ENCODE data around the gene DAB1. TPM values are rescaled to one million over a fixed set of nuclear protein-coding genes. Genes with fewer than 3 reads are reported as not detected.

DAB1 gene
- total RNA-seq, 6 donors from 2014 or later: 0.15 to 0.20 TPM; not detected in 4

DNA sequence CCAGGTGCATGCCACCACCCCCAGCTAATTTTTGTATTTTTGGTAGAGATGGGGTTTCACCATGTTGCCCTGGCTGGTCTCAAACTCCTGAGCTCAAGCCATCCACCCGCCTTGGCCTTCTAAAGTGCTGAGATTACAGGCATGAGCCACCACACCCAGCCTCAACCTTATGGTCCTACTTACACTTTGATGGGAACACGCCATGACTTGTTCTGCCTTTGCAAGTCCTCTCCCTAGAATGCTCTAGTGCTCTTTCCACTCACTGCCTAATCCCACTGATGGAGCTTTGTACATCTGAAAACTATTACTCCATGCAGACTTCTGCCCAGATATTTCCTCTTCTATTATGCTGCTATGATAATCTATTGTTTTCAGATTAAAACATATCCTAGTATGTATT lies 174.3 kb downstream of the DAB1 start:
- TF ChIP-seq, protein P1, sequence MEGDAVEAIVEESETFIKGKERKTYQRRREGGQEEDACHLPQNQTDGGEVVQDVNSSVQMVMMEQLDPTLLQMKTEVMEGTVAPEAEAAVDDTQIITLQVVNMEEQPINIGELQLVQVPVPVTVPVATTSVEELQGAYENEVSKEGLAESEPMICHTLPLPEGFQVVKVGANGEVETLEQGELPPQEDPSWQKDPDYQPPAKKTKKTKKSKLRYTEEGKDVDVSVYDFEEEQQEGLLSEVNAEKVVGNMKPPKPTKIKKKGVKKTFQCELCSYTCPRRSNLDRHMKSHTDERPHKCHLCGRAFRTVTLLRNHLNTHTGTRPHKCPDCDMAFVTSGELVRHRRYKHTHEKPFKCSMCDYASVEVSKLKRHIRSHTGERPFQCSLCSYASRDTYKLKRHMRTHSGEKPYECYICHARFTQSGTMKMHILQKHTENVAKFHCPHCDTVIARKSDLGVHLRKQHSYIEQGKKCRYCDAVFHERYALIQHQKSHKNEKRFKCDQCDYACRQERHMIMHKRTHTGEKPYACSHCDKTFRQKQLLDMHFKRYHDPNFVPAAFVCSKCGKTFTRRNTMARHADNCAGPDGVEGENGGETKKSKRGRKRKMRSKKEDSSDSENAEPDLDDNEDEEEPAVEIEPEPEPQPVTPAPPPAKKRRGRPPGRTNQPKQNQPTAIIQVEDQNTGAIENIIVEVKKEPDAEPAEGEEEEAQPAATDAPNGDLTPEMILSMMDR (IDR thresholded peaks at IDR 0.05): no peak
- TF ChIP-seq POLR2A (IDR thresholded peaks at IDR 0.05): no peak
- TF ChIP-seq POLR2AphosphoS5 (IDR thresholded peaks at IDR 0.05): no peak
- TF ChIP-seq EP300 (IDR thresholded peaks at IDR 0.05): no peak
- no peaks in the 10 kb centered on the region for H3K36me3 ChIP-seq
- no peak overlapping the region for H3K4me3 ChIP-seq
- H3K4me1 ChIP-seq: no peaks in the 10 kb centered on the region
- H3K9me3 ChIP-seq: peaks cover 0 to 5% (median 2%) of the 10 kb centered on the region in 4 donors
- DNase-seq (no peak), ATAC-seq (ENCODE audit: low FRiP score in 2 of 2) (no peak)
- 63 to 97% methylated on average over 2 of the region's 2 CpGs for WGBS, 2 donors
- no peaks in the 10 kb centered on the region for H3K27me3 ChIP-seq
- no peak overlapping the region for H3K27ac ChIP-seq

- peaks cover 0 to 5% (median 2%) of the 10 kb centered on the region in 4 donors for H3K9me3 ChIP-seq
- no peak for ATAC-seq (ENCODE audit: low FRiP score in 2 of 2)
- H3K27me3 ChIP-seq: no peaks in the 10 kb centered on the region
- no peaks in the 10 kb centered on the region for H3K36me3 ChIP-seq
- WGBS, 2 donors: 71 to 75% methylated on average over 3 of the region's 3 CpGs
- no peak for DNase-seq
- H3K4me3 ChIP-seq: no peak overlapping the region
- no peak for TF ChIP-seq EP300 (IDR thresholded peaks at IDR 0.05)
- no peak for TF ChIP-seq POLR2AphosphoS5 (IDR thresholded peaks at IDR 0.05)
- TF ChIP-seq, protein P1 (IDR thresholded peaks at IDR 0.05): no peak
- TF ChIP-seq POLR2A (IDR thresholded peaks at IDR 0.05): no peak
- H3K27ac ChIP-seq: no peak overlapping the region
- H3K4me1 ChIP-seq: no peaks in the 10 kb centered on the region
Observed at GRCh38 chr1:57248830-57249229, 175.0 kb downstream of the DAB1 start.

DNA sequence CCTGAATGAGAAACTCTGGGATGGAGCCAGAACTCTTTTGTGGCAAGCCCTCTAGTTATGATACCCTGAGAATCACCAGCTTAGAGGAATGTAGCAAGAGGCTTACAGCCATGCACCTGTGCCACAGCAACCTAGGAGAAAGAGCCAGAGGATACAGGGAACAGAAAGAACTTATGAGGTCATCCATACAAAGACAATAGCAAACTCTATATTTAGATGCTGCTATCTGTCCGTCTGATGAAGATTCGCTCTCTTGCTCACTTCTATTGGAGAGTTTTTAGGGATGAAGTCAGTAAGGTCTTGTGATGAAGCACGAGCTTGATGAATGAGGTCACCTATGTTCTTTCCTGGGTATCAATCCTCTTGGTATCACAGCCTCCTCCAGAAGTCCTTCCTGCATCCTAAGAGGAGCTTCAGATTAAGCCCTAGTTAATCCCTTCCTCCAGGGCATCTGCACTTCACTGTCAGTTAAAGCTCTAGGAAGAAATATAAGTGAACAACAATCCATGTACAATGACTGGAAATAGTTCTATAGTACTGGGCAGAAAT lies 185.6 kb downstream of the DAB1 start:
- Histone ChIP-seq H3K36me3 (no peaks in the 10 kb centered on the region), H3K4me1 (no peaks in the 10 kb centered on the region), H3K9me3 (no peaks in the 10 kb centered on the region), H3K27me3 (no peaks in the 10 kb centered on the region), H3K27ac (no peak overlapping the region), H3K4me3 (no peak overlapping the region)
- ATAC-seq (ENCODE audit: low FRiP score in 2 of 2) (no peak), DNase-seq (no peak)
- 77 to 84% methylated on average over 3 of the region's 3 CpGs for WGBS, 2 donors
- TF ChIP-seq, protein P1 (IDR thresholded peaks at IDR 0.05): no peak
- TF ChIP-seq POLR2AphosphoS5 (IDR thresholded peaks at IDR 0.05): no peak
- no peak for TF ChIP-seq EP300 (IDR thresholded peaks at IDR 0.05)
- no peak for TF ChIP-seq POLR2A (IDR thresholded peaks at IDR 0.05)

DNA sequence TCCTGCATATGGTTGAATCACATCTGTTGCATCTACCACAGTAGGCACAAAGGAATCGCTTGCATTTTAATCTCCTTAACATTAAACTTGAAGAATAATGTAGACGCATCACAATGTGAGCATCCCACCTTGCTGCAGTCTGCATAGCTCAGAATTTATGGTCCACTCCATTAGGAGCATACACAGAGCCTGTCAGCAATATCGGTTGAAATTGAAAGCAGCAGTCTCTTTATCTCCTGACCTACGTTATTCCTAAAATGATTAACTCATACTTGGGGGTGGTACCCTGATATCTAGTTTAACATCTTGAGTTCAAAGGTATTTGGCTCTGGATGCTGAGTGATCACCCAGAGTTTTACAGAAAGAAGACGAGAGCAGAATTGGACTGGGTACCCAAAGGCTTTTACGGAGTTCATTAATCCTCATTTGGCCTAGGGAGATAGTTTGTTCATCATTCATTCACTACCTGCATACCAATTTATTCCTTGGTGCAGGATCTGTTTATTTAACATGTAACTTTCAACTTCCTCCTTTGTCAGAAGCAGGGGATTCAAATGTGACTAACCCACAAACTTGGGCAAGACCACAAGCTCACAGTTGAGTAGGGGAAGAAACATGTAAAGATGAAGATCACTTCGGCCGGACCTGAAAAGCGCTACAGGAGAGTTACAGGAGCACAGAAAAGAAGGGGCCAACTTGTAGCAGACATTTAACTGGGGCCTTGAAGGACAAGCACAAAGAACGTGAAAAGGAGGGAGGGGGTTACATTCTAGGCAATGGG lies 187.9 kb downstream of the DAB1 start:
- Histone ChIP-seq H3K9me3 (no peaks in the 10 kb centered on the region), H3K4me1 (no peaks in the 10 kb centered on the region), H3K27ac (no peak overlapping the region), H3K36me3 (no peaks in the 10 kb centered on the region), H3K4me3 (no peak overlapping the region), H3K27me3 (no peaks in the 10 kb centered on the region)
- WGBS, 2 donors: 73 to 78% methylated on average over 10 of the region's 10 CpGs
- TF ChIP-seq POLR2AphosphoS5 (IDR thresholded peaks at IDR 0.05) (no peak), EP300 (IDR thresholded peaks at IDR 0.05) (no peak), POLR2A (IDR thresholded peaks at IDR 0.05) (no peak)
- TF ChIP-seq, protein P1 (IDR thresholded peaks at IDR 0.05): no peak
- ATAC-seq (ENCODE audit: low FRiP score in 2 of 2): no peak
- no peak for DNase-seq

Data from upper lobe of left lung (tissue), 6 donors.